ENCODE measurements around the gene RFLNA.

The RFLNA gene

GRCh38 chr12:124259154-124260066 lies 35.5 kb upstream of the RFLNA start:
- H3K27ac ChIP-seq = no peak overlapping the region
- TF ChIP-seq ZFX (IDR thresholded peaks at IDR 0.05) = no peak
- TF ChIP-seq, protein P1, sequence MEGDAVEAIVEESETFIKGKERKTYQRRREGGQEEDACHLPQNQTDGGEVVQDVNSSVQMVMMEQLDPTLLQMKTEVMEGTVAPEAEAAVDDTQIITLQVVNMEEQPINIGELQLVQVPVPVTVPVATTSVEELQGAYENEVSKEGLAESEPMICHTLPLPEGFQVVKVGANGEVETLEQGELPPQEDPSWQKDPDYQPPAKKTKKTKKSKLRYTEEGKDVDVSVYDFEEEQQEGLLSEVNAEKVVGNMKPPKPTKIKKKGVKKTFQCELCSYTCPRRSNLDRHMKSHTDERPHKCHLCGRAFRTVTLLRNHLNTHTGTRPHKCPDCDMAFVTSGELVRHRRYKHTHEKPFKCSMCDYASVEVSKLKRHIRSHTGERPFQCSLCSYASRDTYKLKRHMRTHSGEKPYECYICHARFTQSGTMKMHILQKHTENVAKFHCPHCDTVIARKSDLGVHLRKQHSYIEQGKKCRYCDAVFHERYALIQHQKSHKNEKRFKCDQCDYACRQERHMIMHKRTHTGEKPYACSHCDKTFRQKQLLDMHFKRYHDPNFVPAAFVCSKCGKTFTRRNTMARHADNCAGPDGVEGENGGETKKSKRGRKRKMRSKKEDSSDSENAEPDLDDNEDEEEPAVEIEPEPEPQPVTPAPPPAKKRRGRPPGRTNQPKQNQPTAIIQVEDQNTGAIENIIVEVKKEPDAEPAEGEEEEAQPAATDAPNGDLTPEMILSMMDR (conservative IDR thresholded peaks at IDR 0.05) = no peak

DNA sequence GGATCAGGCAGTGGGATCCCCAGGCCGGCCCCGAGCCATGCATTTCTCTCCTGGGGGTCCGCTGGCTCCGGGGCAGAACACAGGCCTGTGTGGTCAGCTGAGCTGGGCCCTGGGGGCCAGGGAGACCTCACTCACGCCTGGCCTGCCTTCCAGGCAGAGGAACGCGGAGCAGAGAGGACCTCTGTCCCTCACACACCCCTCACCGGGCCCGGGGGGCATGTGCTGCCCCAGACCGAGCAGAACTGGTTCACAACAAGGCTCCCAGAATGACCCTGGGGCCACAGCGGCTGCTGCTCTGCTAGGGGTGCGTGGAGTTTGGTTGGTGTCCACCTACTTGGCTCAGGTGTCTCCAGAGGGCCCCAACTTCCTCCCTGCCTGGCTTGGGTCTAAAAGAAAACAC lies 33.0 kb upstream of the RFLNA start:
- no peak overlapping the region for H3K27ac ChIP-seq
- TF ChIP-seq ZFX (IDR thresholded peaks at IDR 0.05) = no peak
- TF ChIP-seq, protein P1 (conservative IDR thresholded peaks at IDR 0.05) = no peak

DNA sequence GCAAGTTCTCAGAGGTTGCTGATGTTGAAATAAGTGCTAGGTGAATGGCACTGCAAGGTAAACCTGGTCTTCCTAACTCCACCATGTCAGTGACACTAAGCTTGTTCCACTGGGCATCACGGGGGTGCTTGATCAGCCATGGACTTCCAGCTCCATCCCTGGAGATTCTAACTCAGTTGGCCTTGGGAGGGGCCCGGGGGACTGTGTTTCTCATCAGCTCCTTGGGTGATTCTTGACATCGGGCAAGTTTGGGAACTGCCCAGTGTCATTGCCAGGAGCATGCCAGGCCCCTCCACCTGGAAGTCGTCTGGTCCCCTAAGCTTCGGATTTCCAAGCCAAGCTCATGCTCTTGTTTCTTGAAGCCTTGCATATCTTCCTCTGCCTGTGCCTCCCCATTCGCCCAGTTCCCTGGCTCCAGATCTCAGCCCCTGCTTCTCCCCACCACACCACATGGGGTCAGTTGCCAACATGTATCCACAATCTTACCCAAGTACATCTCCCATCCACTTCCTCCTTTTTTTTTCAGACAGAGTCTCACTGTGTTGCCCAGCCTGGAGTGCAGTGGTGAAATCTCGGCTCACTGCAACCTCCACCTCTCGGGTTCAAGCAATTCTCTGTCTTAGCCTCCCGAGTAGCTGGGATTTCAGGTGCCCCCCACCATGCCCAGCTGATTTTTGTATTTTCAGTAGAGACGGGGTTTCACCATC lies 30.7 kb upstream of the RFLNA start:
- TF ChIP-seq ZFX (IDR thresholded peaks at IDR 0.05) = no peak
- TF ChIP-seq, protein P1 (conservative IDR thresholded peaks at IDR 0.05) = no peak
- no peak overlapping the region for H3K27ac ChIP-seq

DNA sequence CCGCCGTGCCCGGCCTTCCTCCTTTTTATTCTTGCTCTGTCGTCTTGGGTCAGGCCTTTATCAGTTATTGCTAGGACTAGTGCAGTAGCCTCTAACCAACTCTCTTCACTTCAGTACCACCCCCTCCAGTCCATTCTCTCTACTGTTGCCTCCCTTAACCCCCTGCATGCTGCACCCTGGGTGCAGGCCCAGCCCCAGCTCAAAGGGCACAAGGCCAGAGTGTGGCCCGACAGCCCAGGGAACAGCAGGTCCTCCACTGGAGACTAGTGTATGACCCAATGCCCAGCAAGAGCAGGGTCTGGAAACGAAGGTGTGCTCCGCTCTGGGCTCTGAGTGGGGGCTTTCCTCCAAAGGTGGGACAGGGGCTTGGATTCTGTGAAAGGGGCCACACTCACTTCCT lies 30.0 kb upstream of the RFLNA start:
- no peak for TF ChIP-seq ZFX (IDR thresholded peaks at IDR 0.05)
- TF ChIP-seq, protein P1 (conservative IDR thresholded peaks at IDR 0.05) = no peak
- no peak overlapping the region for H3K27ac ChIP-seq

GRCh38 chr12:124267205-124267778 lies 27.6 kb upstream of the RFLNA start:
- no peak overlapping the region for H3K27ac ChIP-seq
- TF ChIP-seq ZFX (IDR thresholded peaks at IDR 0.05) = no peak
- TF ChIP-seq, protein P1 (conservative IDR thresholded peaks at IDR 0.05) = no peak

DNA sequence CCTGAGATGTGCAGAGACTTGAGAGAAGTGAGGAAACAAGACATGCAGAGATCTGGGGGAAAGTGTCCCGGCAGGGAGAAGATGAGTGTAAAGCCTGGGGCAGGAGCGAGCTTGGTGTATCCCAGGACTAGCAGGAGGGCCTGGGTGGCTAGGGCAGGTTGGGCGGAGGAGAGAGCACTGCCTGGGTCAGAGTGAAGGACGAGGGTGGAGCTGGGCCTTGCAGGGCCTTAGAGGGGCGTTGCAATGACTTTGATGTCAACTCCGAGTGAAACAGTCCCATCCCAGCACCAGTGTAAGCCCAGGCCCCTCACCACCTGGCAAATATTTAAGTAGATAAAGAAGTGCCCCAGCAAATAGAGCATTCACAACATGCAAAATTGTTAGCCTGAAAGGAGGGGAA lies 24.2 kb upstream of the RFLNA start:
- TF ChIP-seq, protein P1 (conservative IDR thresholded peaks at IDR 0.05) = no peak
- TF ChIP-seq ZFX (IDR thresholded peaks at IDR 0.05) = no peak
- no peak overlapping the region for H3K27ac ChIP-seq

DNA sequence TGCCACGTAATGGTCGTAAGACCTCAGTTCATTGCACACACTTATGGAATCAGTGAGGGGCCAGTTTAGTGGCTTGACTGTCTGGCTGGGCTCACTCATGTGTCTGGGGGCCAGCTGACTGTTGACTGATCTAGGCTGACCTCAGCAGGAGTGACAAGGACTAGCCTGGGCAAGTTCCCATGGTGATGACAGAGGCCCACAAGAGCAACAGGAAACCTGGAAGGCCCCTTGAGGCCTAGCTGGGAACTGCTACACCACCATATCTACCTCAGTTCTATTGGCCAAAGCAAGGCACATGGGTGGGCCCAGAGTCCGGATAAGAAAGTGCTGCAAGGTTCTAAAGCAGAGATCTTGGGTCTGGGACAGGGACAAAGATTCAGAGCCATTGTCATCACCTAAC lies 21.3 kb upstream of the RFLNA start:
- H3K27ac ChIP-seq = no peak overlapping the region
- TF ChIP-seq, protein P1 (conservative IDR thresholded peaks at IDR 0.05) = no peak; the same call in 1 of the 2 replicates
- TF ChIP-seq ZFX (IDR thresholded peaks at IDR 0.05) = no peak
